K562 (cell line): Measurements from ENCODE around the gene ADAP1. TPM values are rescaled to one million over a fixed set of nuclear protein-coding genes. Genes with fewer than 3 reads are reported as not detected.

Source experiments
- ATAC-seq: fragments of 200-7000 bp; cut with Tn5 transposase; 3 replicates; pipeline ENCODE4 v1.9.1; 2020; ENCODE audit warnings: moderate library complexity
- BruUV-seq: library from RNA; stranded (reverse); fragments of 400-500 nt; replicated peaks from 2 replicates; lab custom pipeline; 2021; lab: Mats Ljungman, UMichigan
- CTCF ChIA-PET: fragments of 300-600 bp; formaldehyde crosslinking; extraction: SDS; loops from one replicate; lab custom pipeline; 2021; ENCODE audit warnings: low intra/inter-chr PET ratio; lab: Yijun Ruan, JAX
- POLR2A ChIA-PET: fragments of 300-600, 350-650 bp; sonication (Branson Sonifier 250); formaldehyde crosslinking; extraction: SDS; loops from one replicate; lab custom pipeline; 2021; ENCODE audit warnings: antibody characterized with exemption, inconsistent platforms; lab: Yijun Ruan, JAX
- DNase-seq, 4 experiments: peaks; one replicate each; pipeline versions ENCODE4 v3.0.0 to v3.0.0-alpha.2; 2011 to 2018; ENCODE audit warnings: low spot score in 3 of 4, mixed read lengths in 3 of 4; ENCODE audit errors: extremely low read depth in 1 of 4
- FAIRE-seq: peaks from 2 replicates; lab custom pipeline; 2011; peaks lifted over from hg19 to GRCh38; lab: Jason Lieb, UNC
- H2AFZ ChIP-seq: 2 replicates; pipeline ENCODE4 v1.6.0; 2011; ENCODE audit warnings: low read depth, low read length, control low read depth, inconsistent platforms
- H3K27ac ChIP-seq: fragments of 200-600 bp; 3 replicates; pipeline ENCODE4 v1.8.0; 2011; ENCODE audit warnings: low read depth, mild to moderate bottlenecking, control low read depth, inconsistent platforms, low read length, moderate library complexity, mixed read lengths; ENCODE audit errors: extremely low read depth
- H3K27me3 ChIP-seq, 2 experiments: fragments of 300-600 bp in 1 of 2; 2 replicates in 1 of 2; 3 replicates in 1 of 2; pipeline versions ENCODE4 v1.6.0 to v1.8.0; 2011; ENCODE audit warnings: inconsistent platforms in 2 of 2, low read length in 2 of 2, mild to moderate bottlenecking in 1 of 2, mixed read lengths in 1 of 2, moderate library complexity in 1 of 2; ENCODE audit not compliant: control insufficient read depth in 2 of 2, insufficient read depth in 2 of 2
- H3K36me3 ChIP-seq: fragments of 300-600 bp; 3 replicates; pipeline ENCODE4 v1.8.0; 2011; ENCODE audit warnings: mild to moderate bottlenecking, low read length, inconsistent platforms; ENCODE audit not compliant: control insufficient read depth, insufficient read depth
- H3K4me1 ChIP-seq, 2 experiments: fragments of 200-600 bp in 1 of 2; replicated peaks in 1 of 2; 2 replicates in 1 of 2; 3 replicates in 1 of 2; pipeline versions ENCODE4 v1.5.1 to v1.8.0; 2011; ENCODE audit warnings: inconsistent platforms in 2 of 2, low read length in 2 of 2, mild to moderate bottlenecking in 1 of 2, mixed read lengths in 1 of 2, moderate library complexity in 1 of 2; ENCODE audit not compliant: control insufficient read depth in 2 of 2, insufficient read depth in 2 of 2
- H3K4me2 ChIP-seq: 2 replicates; pipeline ENCODE4 v1.6.1; 2011; ENCODE audit warnings: low read length, control low read depth, inconsistent platforms, mixed read lengths; ENCODE audit not compliant: insufficient read depth
- H3K4me3 ChIP-seq: fragments of 200-600 bp; sonication (generic), shearing (Covaris generic); 2 replicates; pipeline ENCODE4 v1.5.1; 2016; ENCODE audit warnings: control low read depth, inconsistent platforms
- H3K79me2 ChIP-seq: fragments of 200-600 bp; 3 replicates; pipeline ENCODE4 v1.8.0; 2011; ENCODE audit warnings: low read length, inconsistent platforms; ENCODE audit not compliant: control insufficient read depth, insufficient read depth
- H3K9ac ChIP-seq, 2 experiments: 2 replicates each; pipeline versions ENCODE4 v1.6.0 to v1.6.1; 2011; ENCODE audit warnings: low read depth in 2 of 2, low read length in 2 of 2, control low read depth in 1 of 2, inconsistent platforms in 1 of 2, mild to moderate bottlenecking in 1 of 2, mixed read lengths in 1 of 2; ENCODE audit not compliant: insufficient read depth in 1 of 2
- H3K9me1 ChIP-seq: one replicate; pipeline ENCODE4 v1.6.0; 2011; ENCODE audit warnings: inconsistent platforms, mild to moderate bottlenecking, low read length, moderate library complexity; ENCODE audit not compliant: control insufficient read depth, insufficient read depth
- H3K9me3 ChIP-seq: replicated peaks from 2 replicates; pipeline ENCODE4 v1.5.1; 2011; ENCODE audit warnings: low read depth, low read length, inconsistent platforms; ENCODE audit not compliant: control insufficient read depth, insufficient read depth
- H4K20me1 ChIP-seq: replicated peaks from 2 replicates; pipeline ENCODE4 v1.6.1; 2011; ENCODE audit warnings: low read length, inconsistent platforms, mixed read lengths; ENCODE audit not compliant: control insufficient read depth, insufficient read depth
- ADNP ChIP-seq: fragments of 200-800 bp; sonication (Bioruptor generic); IDR thresholded peaks from 2 replicates; pipeline ENCODE4 v1.6.1; 2016; ENCODE audit warnings: missing genetic modification characterization, missing compliant biosample characterization
- CSDE1 ChIP-seq, 2 experiments: fragments of 450-650 bp; IDR thresholded peaks; 2 replicates each; pipeline ENCODE4 v1.6.1; 2016; ENCODE audit warnings: mild to moderate bottlenecking in 1 of 2
- KDM4B ChIP-seq, 2 experiments: fragments of 450-650 bp in 1 of 2; sonication (generic) in 1 of 2; IDR thresholded peaks; 2 replicates each; pipeline ENCODE4 v1.6.1; 2016 to 2017; ENCODE audit warnings: borderline replicate concordance in 2 of 2, antibody characterized with exemption in 1 of 2, low read depth in 1 of 2, mild to moderate bottlenecking in 1 of 2
- RBM15 ChIP-seq: fragments of 200-400 bp; formaldehyde crosslinking; IDR thresholded peaks from 2 replicates; pipeline ENCODE4 v1.6.1; 2018; ENCODE audit warnings: mild to moderate bottlenecking, low read length, moderate library complexity; ENCODE audit not compliant: insufficient read depth
- WGBS: fragments of 100-300 bp; shearing (Covaris generic); methylation state at CpG from one replicate; pipeline ENCODE4 v1.1.6; 2016; ENCODE audit warnings: low coverage, mixed read lengths; ENCODE audit not compliant: insufficient coverage; ENCODE audit errors: missing lambda C conversion rate; 5-methylcytosine and 5-hydroxymethylcytosine counted together
- in situ Hi-C: fragments of 300-500 bp; cut with MboI; formaldehyde crosslinking; loops from 4 replicates; pipeline ENCODE4 v1.15.0; 2018; ENCODE audit warnings: inconsistent platforms, mixed read lengths
- intact Hi-C: fragments of 100-400 bp; cut with micrococcal nuclease; formaldehyde crosslinking; loops from 2 replicates; pipeline ENCODE4 v1.14.2; 2022
- polyA plus RNA-seq, 8 experiments: library from polyadenylated mRNA; depleted of rRNA in 4 of 8; stranded (reverse) in 5 of 8; unstranded in 3 of 8; fragments of >200 nt; fragmentation: Nextera tagmentation in 2 of 8; fragmentation: Illumina TruSeq in 1 of 8; extraction: Ambion mirVana in 2 of 8; extraction: Trizol in 1 of 8; gene quantifications; 2 replicates each; pipeline versions ENCODE4 v1.2.1 to v1.2.3, GENCODE V29; 2011 to 2014; ENCODE audit warnings: inconsistent platforms in 1 of 8, missing spikeins in 1 of 8
- total RNA-seq, 7 experiments: library from RNA; depleted of rRNA in 6 of 7; stranded (reverse); fragments of >200 nt in 6 of 7; fragmentation: Illumina TruSeq in 2 of 7; extraction: Trizol in 2 of 7; gene quantifications; 2 replicates each; pipeline versions ENCODE4 v1.2.1 to v1.2.3, GENCODE V29; 2011 to 2021; ENCODE audit warnings: low replicate concordance in 1 of 7
- TF ChIP-seq, protein P1 (sequence below): fragments of 250-450 bp; sonication (Bioruptor Pico); IDR thresholded peaks from 2 replicates; pipeline ENCODE4 v1.6.1; 2021; ENCODE audit warnings: mild to moderate bottlenecking

Gene ADAP1
- total and polyA plus RNA-seq, 9 of the 15 experiments (the other 6 are each of a cell fraction or from before 2014, with no cell fraction given): 0.27 to 1.4 (median 0.52) TPM; not detected in 3

DNA sequence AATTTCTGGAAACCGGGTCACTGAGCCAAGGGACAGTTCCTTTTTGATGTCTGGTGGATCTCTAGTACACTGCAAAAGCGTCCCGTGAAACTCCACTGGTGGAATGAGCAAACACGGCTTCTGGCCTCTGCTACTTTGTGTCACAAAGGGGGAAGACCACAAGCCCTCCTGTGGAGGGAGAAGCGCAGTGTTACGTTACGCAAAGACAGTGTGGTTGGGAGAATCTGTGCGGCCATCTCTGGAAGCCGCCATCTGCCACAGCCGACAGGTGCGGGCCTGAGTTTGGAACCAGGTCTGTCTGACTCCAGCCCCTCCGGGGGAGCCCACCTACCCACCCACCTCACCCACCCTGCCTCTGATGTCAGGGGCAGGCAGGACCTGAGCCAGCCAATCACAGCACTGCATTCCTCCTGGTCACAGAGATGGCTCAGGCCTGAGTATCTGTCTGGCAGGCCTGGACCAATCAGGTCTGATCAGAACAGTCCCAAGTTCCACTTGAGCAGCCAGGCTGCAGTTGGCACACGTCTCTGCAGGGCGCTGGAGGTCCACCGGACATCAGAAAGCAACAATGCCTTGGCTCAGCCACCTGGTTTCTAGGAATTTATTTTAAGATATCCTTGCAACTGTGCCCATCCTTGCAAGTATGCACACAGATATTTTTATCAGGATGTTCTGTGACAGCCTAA, 25.5 kb upstream of the ADAP1 start:
- no peak overlapping the region for H2AFZ ChIP-seq
- no TSS peak for BruUV-seq
- FAIRE-seq: peak; percentile 29
- H3K4me2 ChIP-seq: no peak overlapping the region
- H3K79me2 ChIP-seq: peaks cover 4% of the 10 kb centered on the region
- ChIA-PET POLR2A (no interaction called here), CTCF (no interaction called here)
- H3K4me3 ChIP-seq: no peak overlapping the region
- 15% methylated on average over 14 of the region's 15 CpGs for WGBS
- DNase-seq: no peak
- ATAC-seq: no peak
- TF ChIP-seq CSDE1 (IDR thresholded peaks at IDR 0.05) (no peak), ADNP (tag) (no peak), KDM4B (IDR thresholded peaks at IDR 0.05; ENCODE audit: borderline replicate concordance in 2 of 2, low read depth in 1 of 2) (no peak), RBM15 (no peak)
- TF ChIP-seq, protein P1, sequence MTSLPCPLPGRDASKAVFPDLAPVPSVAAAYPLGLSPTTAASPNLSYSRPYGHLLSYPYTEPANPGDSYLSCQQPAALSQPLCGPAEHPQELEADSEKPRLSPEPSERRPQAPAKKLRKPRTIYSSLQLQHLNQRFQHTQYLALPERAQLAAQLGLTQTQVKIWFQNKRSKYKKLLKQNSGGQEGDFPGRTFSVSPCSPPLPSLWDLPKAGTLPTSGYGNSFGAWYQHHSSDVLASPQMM (CRISPR knock-in tag): no peak
- H3K4me1 ChIP-seq: peaks cover 0 to 48% of the 10 kb centered on the region in 2 experiments; a peak in 2 of 5 replicates
- peaks cover 3% of the 10 kb centered on the region; the same call in 1 of the 2 replicates for H4K20me1 ChIP-seq
- no peaks in the 10 kb centered on the region; the same call in 1 of the 2 replicates for H3K9me3 ChIP-seq
- no peak overlapping the region for H3K9ac ChIP-seq
- H3K27me3 ChIP-seq: peaks cover 10 to 38% of the 10 kb centered on the region in 2 experiments; a peak in 3 of 5 replicates
- H3K9me1 ChIP-seq: no peaks in the 10 kb centered on the region
- in situ Hi-C loops (loop anchor here (25.0 kb wide), 1 partner anchor 182 kb away; the partner anchor contains the start of gene ZFAND2A), intact Hi-C loops (no loop called here)
- H3K36me3 ChIP-seq: peaks cover 3% of the 10 kb centered on the region; the same call in 1 of the 3 replicates
- H3K27ac ChIP-seq: no peak overlapping the region
